Trophoblast cell (in vitro differentiated cells and primary cell): Measurements from ENCODE around the gene KIRREL3.

Source experiments
- DNase-seq, 2 donors: peaks; one replicate each; pipeline ENCODE4 v3.0.0-alpha.2; 2016
- H2AFZ ChIP-seq: 2 replicates; pipeline ENCODE4 v1.6.1; 2013; ENCODE audit warnings: low read length, moderate library complexity, mild to moderate bottlenecking; ENCODE audit not compliant: insufficient read depth, poor library complexity
- H2AK5ac ChIP-seq: 2 replicates; pipeline ENCODE4 v1.6.1; 2013; ENCODE audit warnings: mild to moderate bottlenecking, low read length
- H2BK120ac ChIP-seq: 2 replicates; pipeline ENCODE4 v1.6.1; 2013; ENCODE audit warnings: low read length, mild to moderate bottlenecking, moderate library complexity; ENCODE audit not compliant: insufficient read depth, poor library complexity
- H2BK12ac ChIP-seq: 2 replicates; pipeline ENCODE4 v1.6.1; 2013; ENCODE audit warnings: mild to moderate bottlenecking, low read length, moderate library complexity
- H2BK5ac ChIP-seq: 2 replicates; pipeline ENCODE4 v1.6.1; 2013; ENCODE audit warnings: low read length, low read depth, moderate library complexity, mild to moderate bottlenecking; ENCODE audit not compliant: poor library complexity
- H3K14ac ChIP-seq: 2 replicates; pipeline ENCODE4 v1.6.1; 2013; ENCODE audit warnings: mild to moderate bottlenecking, low read length
- H3K18ac ChIP-seq: 2 replicates; pipeline ENCODE4 v1.6.1; 2013; ENCODE audit warnings: mild to moderate bottlenecking, low read length
- H3K23ac ChIP-seq: 2 replicates; pipeline ENCODE4 v1.6.1; 2013; ENCODE audit warnings: low read length
- H3K27ac ChIP-seq: 2 replicates; pipeline ENCODE4 v1.5.1; 2013; ENCODE audit warnings: low read depth, mild to moderate bottlenecking, inconsistent platforms, low read length, moderate library complexity
- H3K27me3 ChIP-seq: 2 replicates; pipeline ENCODE4 v1.6.1; 2013; ENCODE audit warnings: inconsistent platforms, mild to moderate bottlenecking, low read length, moderate library complexity; ENCODE audit not compliant: insufficient read depth
- H3K36me3 ChIP-seq, 2 experiments: 1 replicate in 1 of 2; 2 replicates in 1 of 2; pipeline ENCODE4 v1.6.1; 2013; ENCODE audit warnings: low read length in 2 of 2, mild to moderate bottlenecking in 2 of 2, moderate library complexity in 1 of 2; ENCODE audit not compliant: insufficient read depth in 2 of 2, control insufficient read depth in 1 of 2
- H3K4ac ChIP-seq: 2 replicates; pipeline ENCODE4 v1.6.1; 2013; ENCODE audit warnings: low read depth, mild to moderate bottlenecking, low read length, moderate library complexity
- H3K4me1 ChIP-seq, 2 experiments: 1 replicate in 1 of 2; 2 replicates in 1 of 2; pipeline ENCODE4 v1.6.1; 2013; ENCODE audit warnings: low read length in 2 of 2, mild to moderate bottlenecking in 2 of 2, moderate library complexity in 1 of 2; ENCODE audit not compliant: insufficient read depth in 2 of 2, control insufficient read depth in 1 of 2
- H3K4me2 ChIP-seq: 2 replicates; pipeline ENCODE4 v1.6.1; 2013; ENCODE audit warnings: inconsistent platforms, mild to moderate bottlenecking, low read length, moderate library complexity
- H3K4me3 ChIP-seq: 2 replicates; pipeline ENCODE4 v1.5.1; 2013; ENCODE audit warnings: mild to moderate bottlenecking, low read depth, low read length, inconsistent platforms
- H3K79me1 ChIP-seq: one replicate; pipeline ENCODE4 v1.6.1; 2013; ENCODE audit warnings: low read length
- H3K79me2 ChIP-seq: 2 replicates; pipeline ENCODE4 v1.6.1; 2013; ENCODE audit warnings: low read length, mild to moderate bottlenecking; ENCODE audit not compliant: control insufficient read depth, insufficient read depth, poor library complexity
- H3K9ac ChIP-seq: 2 replicates; pipeline ENCODE4 v1.6.1; 2013; ENCODE audit warnings: mild to moderate bottlenecking, low read length
- H3K9me3 ChIP-seq: 2 replicates; pipeline ENCODE4 v1.6.1; 2013; ENCODE audit warnings: low read depth, mild to moderate bottlenecking, control low read depth, inconsistent platforms, low read length; ENCODE audit not compliant: insufficient read depth
- H4K12ac ChIP-seq: 2 replicates; pipeline ENCODE4 v1.6.1; 2013; ENCODE audit warnings: low read depth, mild to moderate bottlenecking, low read length, moderate library complexity
- H4K8ac ChIP-seq: 2 replicates; pipeline ENCODE4 v1.6.1; 2013; ENCODE audit warnings: low read depth, mild to moderate bottlenecking, low read length, moderate library complexity
- H4K91ac ChIP-seq: one replicate; pipeline ENCODE4 v1.6.1; 2013; ENCODE audit warnings: low read depth, mild to moderate bottlenecking, low read length, moderate library complexity
- WGBS: extraction: QIAGEN DNeasy Blood & Tissue Kit; methylation state at CpG from one replicate; pipeline ENCODE4 v1.1.7; 2013; ENCODE audit warnings: missing lambda C conversion rate; ENCODE audit not compliant: insufficient read length, insufficient coverage; ENCODE audit errors: extremely low coverage; 5-methylcytosine and 5-hydroxymethylcytosine counted together

KIRREL3 gene

GRCh38 chr11:127027000-127027399 is 26.4 kb upstream of the KIRREL3 start:
- Histone ChIP-seq H3K36me3 (no peaks in the 10 kb centered on the region), H4K91ac (no peak overlapping the region), H3K79me2 (no peaks in the 10 kb centered on the region), H3K23ac (no peak overlapping the region), H2BK12ac (no peak overlapping the region), H2BK120ac (no peak overlapping the region), H2AFZ (no peak overlapping the region), H3K9me3 (no peaks in the 10 kb centered on the region), H3K4ac (no peak overlapping the region), H3K9ac (no peak overlapping the region), H4K8ac (no peak overlapping the region), H3K18ac (no peak overlapping the region), H3K79me1 (no peaks in the 10 kb centered on the region), H3K27ac (no peak overlapping the region), H3K4me1 (no peaks in the 10 kb centered on the region), H3K14ac (no peak overlapping the region), H4K12ac (no peak overlapping the region), H3K4me3 (no peak overlapping the region), H2BK5ac (no peak overlapping the region), H3K4me2 (no peak overlapping the region), H2AK5ac (no peak overlapping the region), H3K27me3 (no peaks in the 10 kb centered on the region)
- DNase-seq = no peak
- WGBS = no CpG with 5 or more reads among the region's 4 CpGs

GRCh38 chr11:127023991-127024390 is 23.4 kb upstream of the KIRREL3 start:
- Histone ChIP-seq H4K91ac (no peak overlapping the region), H3K4ac (no peak overlapping the region), H2AFZ (no peak overlapping the region), H3K27me3 (no peaks in the 10 kb centered on the region), H3K14ac (no peak overlapping the region), H3K9ac (no peak overlapping the region), H2BK5ac (no peak overlapping the region), H3K4me1 (no peaks in the 10 kb centered on the region), H2AK5ac (no peak overlapping the region), H3K23ac (no peak overlapping the region), H2BK120ac (no peak overlapping the region), H3K36me3 (no peaks in the 10 kb centered on the region), H3K79me2 (no peaks in the 10 kb centered on the region), H3K27ac (no peak overlapping the region), H3K9me3 (no peaks in the 10 kb centered on the region), H3K4me3 (no peak overlapping the region), H4K8ac (no peak overlapping the region), H2BK12ac (no peak overlapping the region), H3K4me2 (no peak overlapping the region), H3K79me1 (no peaks in the 10 kb centered on the region), H4K12ac (no peak overlapping the region), H3K18ac (no peak overlapping the region)
- no CpG with 5 or more reads among the region's 2 CpGs for WGBS
- DNase-seq = no peak

- H3K79me1 ChIP-seq = no peaks in the 10 kb centered on the region
- no peaks in the 10 kb centered on the region for H3K27me3 ChIP-seq
- H3K4me2 ChIP-seq = no peak overlapping the region
- H3K27ac ChIP-seq = no peak overlapping the region
- no peak overlapping the region for H2AK5ac ChIP-seq
- H3K9me3 ChIP-seq = no peaks in the 10 kb centered on the region
- no peak overlapping the region for H2AFZ ChIP-seq
- no peak overlapping the region for H3K18ac ChIP-seq
- no peak overlapping the region for H2BK12ac ChIP-seq
- no peaks in the 10 kb centered on the region for H3K79me2 ChIP-seq
- H2BK5ac ChIP-seq = no peak overlapping the region
- no peak overlapping the region for H4K8ac ChIP-seq
- H3K14ac ChIP-seq = no peak overlapping the region
- WGBS = no CpG with 5 or more reads among the region's 8 CpGs
- no peaks in the 10 kb centered on the region for H3K36me3 ChIP-seq
- H3K4ac ChIP-seq = no peak overlapping the region
- H4K91ac ChIP-seq = no peak overlapping the region
- no peak overlapping the region for H2BK120ac ChIP-seq
- H3K4me1 ChIP-seq = no peaks in the 10 kb centered on the region
- H3K23ac ChIP-seq = no peak overlapping the region
- DNase-seq = no peak
- H4K12ac ChIP-seq = no peak overlapping the region
- no peak overlapping the region for H3K9ac ChIP-seq
- no peak overlapping the region for H3K4me3 ChIP-seq
Observed at GRCh38 chr11:127018683-127019279, 18.2 kb upstream of the KIRREL3 start.

GRCh38 chr11:127017482-127017881 is 16.9 kb upstream of the KIRREL3 start:
- H3K23ac ChIP-seq = no peak overlapping the region
- WGBS = no CpG with 5 or more reads among the region's 7 CpGs
- H2AK5ac ChIP-seq = no peak overlapping the region
- no peak overlapping the region for H3K9ac ChIP-seq
- no peak overlapping the region for H4K8ac ChIP-seq
- no peaks in the 10 kb centered on the region for H3K27me3 ChIP-seq
- H3K4me1 ChIP-seq = no peaks in the 10 kb centered on the region
- no peaks in the 10 kb centered on the region for H3K36me3 ChIP-seq
- H3K14ac ChIP-seq = no peak overlapping the region
- H4K91ac ChIP-seq = no peak overlapping the region
- H3K79me1 ChIP-seq = no peaks in the 10 kb centered on the region
- no peaks in the 10 kb centered on the region for H3K9me3 ChIP-seq
- DNase-seq = peak; percentile 43 to 82
- no peak overlapping the region for H2BK120ac ChIP-seq
- no peak overlapping the region for H4K12ac ChIP-seq
- H3K4me3 ChIP-seq = no peak overlapping the region
- H3K18ac ChIP-seq = no peak overlapping the region
- H2BK5ac ChIP-seq = no peak overlapping the region
- no peak overlapping the region for H3K4ac ChIP-seq
- H2BK12ac ChIP-seq = no peak overlapping the region
- H3K79me2 ChIP-seq = no peaks in the 10 kb centered on the region
- no peak overlapping the region for H2AFZ ChIP-seq
- H3K27ac ChIP-seq = no peak overlapping the region
- no peak overlapping the region for H3K4me2 ChIP-seq
